Stimulated activated CD4-positive, alpha-beta T cell treated with anti-CD3 and anti-CD28 coated beads, Interleukin-2, amount 100 ng/mL, for 4 hours (primary cell): ENCODE data around the gene DENND1A.
A peak's percentile ranks its signal among the peaks of the same experiment; 100 is the strongest.

Experiments used
- DNase-seq: peaks from one replicate; pipeline ENCODE4 v3.0.0-alpha.2; 2020; ENCODE audit warnings: low read depth

Gene DENND1A

DNA sequence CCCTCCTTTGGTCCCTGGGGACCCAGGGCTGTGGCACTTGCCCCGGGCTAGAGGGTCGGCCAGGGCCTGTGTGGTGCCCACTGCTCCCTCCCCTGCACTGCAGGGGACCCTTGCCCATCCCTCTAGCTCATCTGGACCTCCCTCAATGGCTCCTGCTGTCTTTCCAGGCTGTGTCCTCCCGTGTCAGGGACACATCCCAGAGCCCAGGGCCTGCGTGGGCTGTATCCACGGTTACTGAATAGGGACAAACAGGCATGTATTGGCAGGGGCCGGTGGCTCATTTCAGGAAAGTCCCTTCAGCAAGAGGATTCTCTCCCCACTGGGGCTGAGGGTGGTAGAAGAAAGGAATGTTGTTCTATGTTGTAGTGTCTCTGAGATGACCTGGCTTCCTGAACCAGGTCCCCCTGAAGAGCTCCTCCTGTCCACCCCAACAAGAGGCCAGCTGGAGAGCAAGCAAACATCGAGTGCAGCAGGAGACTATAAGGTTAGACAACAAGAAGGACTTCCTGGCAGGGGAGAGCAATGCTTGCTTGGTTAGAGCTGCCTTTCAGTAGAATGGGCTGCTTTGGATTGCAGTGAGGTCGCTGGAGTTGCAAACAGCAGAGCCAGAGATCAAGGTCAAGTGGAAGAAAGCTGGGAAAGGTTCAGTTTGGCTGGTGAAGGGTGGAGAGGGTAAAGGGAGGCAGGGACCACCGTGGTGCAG is 575.0 kb downstream of the DENND1A start:
- DNase-seq, result no peak

DNA sequence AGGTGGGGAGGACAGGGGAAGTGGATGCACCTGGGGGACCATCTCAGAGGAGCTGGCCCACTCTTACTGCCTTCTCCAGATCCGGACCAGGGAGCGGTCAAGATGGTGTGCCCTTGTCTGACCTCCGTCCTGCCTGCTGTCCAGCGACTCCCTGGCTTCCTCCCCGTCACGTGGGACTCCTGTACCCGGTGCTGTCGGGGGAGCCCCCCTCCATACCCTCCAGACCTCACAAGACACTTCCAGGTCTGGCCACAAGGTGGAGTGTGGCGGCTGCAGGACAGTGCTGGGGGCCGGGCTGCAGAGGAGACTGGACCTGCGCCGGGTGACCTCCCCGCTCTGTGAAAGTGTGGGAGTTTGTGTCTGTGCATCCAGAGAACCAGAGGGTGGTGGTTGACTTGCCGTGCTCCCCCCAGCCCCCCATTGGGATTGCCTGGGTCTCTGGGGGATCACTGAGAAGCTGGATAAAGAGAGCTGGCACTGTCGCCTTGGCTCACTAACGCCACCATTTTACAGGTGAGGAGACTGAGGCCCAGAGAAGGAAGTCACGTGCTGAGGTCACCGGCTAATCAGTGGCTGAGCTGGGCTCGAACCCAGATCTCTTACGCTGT is 575.8 kb downstream of the DENND1A start:
- DNase-seq, result peak; percentile 16

DNA sequence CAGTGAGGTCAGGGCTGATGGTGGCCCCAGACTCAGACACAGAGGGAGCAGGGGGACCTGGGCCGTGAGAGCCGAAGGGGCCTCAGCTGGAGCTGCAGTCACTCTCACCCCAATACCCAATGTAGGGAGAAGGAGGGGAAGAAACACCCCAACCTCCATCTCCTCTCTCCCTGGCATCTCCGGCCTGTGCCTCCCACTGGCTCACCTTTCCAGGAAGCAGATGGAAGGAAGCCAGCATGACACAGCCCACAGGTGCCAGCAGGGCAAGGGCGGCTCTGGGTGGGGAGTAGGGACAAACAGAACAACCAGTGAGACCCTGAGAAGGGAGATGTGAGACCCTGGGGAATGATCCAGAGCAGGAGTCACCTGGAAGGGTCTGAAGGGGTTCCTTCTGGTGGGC is 576.9 kb downstream of the DENND1A start:
- no peak for DNase-seq

GRCh38 chr9:123350590-123351310 is 579.2 kb downstream of the DENND1A start:
- DNase-seq, result no peak

DNA sequence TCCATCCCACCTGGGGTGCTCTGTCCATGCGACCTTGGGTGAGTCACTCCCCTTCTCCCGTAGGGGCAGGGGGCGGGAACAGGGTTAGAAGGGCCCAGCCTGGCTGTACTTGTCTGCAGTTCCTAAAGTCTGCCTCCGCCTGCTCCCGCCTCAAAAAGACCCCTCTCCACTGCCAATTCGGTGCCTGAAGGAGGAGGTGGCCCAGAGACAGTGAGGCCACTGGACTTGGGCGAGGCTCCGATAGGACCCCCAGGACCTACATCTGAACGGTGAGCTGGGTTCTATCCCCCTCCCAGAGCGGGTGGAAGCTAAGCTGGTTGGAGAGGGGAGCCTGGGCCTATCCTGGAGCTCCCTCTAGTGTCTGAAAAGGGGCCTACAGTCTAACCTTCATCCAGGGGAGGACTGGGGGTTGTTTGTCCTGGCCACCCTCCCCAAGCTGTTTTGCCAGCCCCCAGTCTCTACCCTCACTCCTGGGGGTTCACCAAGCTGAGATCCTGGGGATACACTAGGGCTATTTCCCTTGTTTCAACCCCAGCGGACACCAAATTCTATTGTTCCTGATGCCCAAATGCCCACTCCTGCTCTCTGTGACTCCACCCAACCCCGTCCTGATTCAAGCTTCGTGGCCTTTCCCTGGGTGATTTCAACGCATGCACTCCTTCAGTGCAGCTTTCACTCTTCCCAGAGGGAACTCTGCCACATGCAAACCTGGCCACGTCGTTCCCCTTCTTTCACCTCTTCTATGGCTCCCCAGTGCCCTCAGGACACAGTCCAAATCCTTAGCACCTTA is 580.0 kb downstream of the DENND1A start:
- DNase-seq, result peak; percentile 53

GRCh38 chr9:123349033-123349432 is 580.9 kb downstream of the DENND1A start:
- DNase-seq, result no peak

GRCh38 chr9:123348317-123348992 is 581.5 kb downstream of the DENND1A start:
- no peak for DNase-seq

GRCh38 chr9:123347289-123348060 is 582.5 kb downstream of the DENND1A start:
- DNase-seq, result no peak

DNA sequence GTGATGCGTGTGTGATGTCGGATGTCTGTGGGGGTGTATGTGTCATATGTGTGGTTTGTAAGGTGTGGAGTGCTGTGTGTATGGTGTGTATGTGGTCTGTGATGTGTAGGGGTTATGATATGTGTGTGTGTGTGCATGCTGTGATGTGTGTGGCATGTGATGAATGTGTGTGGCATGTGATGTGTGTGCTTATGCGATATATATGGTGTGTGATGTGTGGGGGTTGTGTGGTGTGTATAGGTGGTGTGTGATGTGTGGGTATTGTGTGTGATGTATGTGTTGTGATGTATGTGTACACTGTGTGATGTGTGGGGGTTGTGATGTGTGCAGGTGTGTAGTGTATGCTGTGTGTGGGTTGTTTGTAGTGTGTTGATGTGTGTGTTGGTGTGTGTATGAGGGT is 583.1 kb downstream of the DENND1A start:
- DNase-seq, result no peak

DNA sequence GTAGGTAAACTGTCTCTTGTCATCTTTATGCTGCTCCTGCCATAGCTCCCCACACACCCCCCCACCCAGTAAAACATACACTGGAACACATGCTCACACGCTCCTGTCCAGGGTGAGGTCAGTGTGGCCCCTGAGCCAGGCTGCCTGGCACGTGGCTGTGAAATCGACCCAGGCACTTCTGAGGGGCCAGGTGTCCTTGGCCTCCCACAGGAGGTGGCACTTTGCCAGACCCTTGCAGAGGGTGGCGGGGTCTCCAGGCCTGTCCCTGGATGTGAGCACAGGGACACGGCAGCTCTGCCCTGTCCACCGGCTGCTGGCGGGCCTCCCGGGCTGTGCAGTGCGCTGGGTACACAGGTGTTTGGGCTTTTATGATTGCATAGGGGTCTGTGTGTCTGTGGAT is 583.9 kb downstream of the DENND1A start:
- DNase-seq, result no peak

- no peak for DNase-seq
These were observed 584.4 kb downstream of the DENND1A start for GRCh38 chr9:123345567-123345955.

- no peak for DNase-seq
These were observed 585.6 kb downstream of the DENND1A start for GRCh38 chr9:123344192-123344949.

- no peak for DNase-seq
These were observed 586.3 kb downstream of the DENND1A start for GRCh38 chr9:123343443-123344191.

- DNase-seq, result no peak
These were observed 587.7 kb downstream of the DENND1A start for GRCh38 chr9:123342247-123342646.

DNA sequence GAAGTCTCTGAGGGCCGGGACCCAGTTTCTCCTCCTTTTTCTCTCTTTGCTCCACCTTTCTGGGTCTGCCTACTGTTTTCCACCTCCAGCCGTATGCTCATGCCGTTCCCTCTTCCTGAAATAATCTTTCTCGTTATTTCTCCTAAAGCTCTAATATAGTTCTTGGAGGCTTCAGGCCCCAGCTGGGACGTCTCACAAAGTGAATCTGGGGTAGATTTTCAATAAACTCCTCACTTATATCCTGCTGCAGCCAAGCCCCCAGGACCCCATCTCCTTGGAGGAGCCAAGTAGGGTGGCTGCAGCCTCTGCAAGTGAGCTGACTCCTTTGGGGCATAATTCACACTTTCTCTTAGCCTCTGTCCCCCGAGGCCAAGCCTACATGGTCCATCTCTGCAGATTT is 588.1 kb downstream of the DENND1A start:
- DNase-seq, result no peak

DNA sequence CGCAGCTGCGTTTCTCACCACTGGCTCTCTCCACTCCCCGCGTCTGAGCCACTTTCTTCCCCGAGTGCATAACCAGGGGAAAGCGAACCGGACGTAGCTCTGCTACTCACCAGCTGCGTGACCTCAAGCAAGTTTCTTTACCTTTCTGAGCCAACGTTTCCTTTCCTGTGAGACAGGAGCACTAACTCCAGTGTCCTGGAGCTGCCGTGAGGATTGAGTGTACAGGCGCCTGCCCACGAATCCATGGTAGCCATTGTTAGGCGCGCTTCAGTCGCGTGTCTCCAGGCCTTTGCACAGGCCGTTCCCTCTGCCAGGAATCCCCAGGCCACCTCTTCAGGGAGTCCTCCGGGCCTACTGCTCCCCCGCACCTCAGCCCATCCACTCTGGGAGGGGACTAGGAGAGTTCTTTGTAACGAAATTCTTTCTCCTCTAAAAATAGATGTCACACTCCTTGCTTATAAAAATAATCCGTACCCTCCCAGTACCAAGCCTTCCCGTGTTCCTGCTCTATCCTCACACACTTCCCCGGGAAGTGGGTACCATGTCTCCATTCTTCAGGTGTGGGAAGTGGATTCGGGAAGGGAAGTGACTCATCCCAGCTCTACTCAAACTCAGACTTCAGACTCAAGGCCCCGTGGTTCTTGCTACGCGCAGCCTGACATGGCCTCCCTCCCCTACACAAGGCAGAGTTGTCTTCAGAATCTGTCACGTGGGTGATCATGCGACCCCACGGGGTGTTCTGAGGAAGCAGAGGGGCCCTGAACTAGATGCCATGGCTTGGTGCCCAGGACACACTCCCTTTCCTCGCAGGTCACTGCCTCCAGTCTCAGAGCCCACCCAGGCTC is 590.0 kb downstream of the DENND1A start:
- peak; percentile 22 for DNase-seq

GRCh38 chr9:123338710-123339665 is 590.9 kb downstream of the DENND1A start:
- DNase-seq, result peak; percentile 46

DNA sequence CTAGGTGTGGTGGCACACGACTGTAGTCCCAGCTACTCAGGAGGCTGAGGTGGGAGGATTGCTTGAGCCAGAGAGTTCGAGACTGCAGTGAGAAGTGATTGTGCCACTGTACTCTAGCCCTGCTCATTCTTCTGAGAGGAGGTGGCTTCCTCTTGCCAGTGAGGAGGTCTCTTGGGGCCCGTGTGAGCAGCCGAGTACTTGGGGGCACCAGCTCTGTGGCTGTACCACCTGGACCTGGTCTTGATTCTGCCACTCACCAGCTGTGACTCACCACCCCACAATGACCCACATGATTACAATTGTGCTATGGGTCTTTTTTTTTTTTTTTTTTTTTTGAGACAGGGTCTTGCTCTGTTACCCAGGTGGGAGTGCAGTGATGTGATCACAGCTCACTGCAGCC is 592.0 kb downstream of the DENND1A start:
- no peak for DNase-seq
